ENCODE results near the gene LPP.
"Not testable (repeated sequence)": the region's sequence is repeated elsewhere in the genome, so short reads cannot be mapped to it uniquely, and the experiment has no call there.

Gene LPP

GRCh38 chr3:188701485-188701969 is 547.6 kb downstream of the LPP start:
- ChIA-PET POLR2A (no interaction called here), CTCF (no interaction called here)
- no peak for TF ChIP-seq CTCF (IDR thresholded peaks at IDR 0.05; ENCODE audit: control extremely low read depth, extremely low read depth, low read depth, missing control alignments)
- DNase-seq (ENCODE audit: extremely low spot score), result no peak

- POLR2A ChIA-PET; CTCF ChIA-PET; DNase-seq (ENCODE audit: extremely low spot score): not testable (repeated sequence)
Measured at GRCh38 chr3:188702028-188702427, 548.1 kb downstream of the LPP start.

- ChIA-PET CTCF (no interaction called here), POLR2A (no interaction called here)
- no peak for TF ChIP-seq CTCF (IDR thresholded peaks at IDR 0.05; ENCODE audit: control extremely low read depth, extremely low read depth, low read depth, missing control alignments)
- DNase-seq (ENCODE audit: extremely low spot score), result no peak
Measured at GRCh38 chr3:188706176-188706575, 552.2 kb downstream of the LPP start.

GRCh38 chr3:188706599-188706998 is 552.6 kb downstream of the LPP start:
- CTCF ChIA-PET, result no interaction called here
- DNase-seq (ENCODE audit: extremely low spot score), result no peak
- no peak for TF ChIP-seq CTCF (IDR thresholded peaks at IDR 0.05; ENCODE audit: control extremely low read depth, extremely low read depth, low read depth, missing control alignments)
- POLR2A ChIA-PET, result no interaction called here

- DNase-seq (ENCODE audit: extremely low spot score), result no peak
- POLR2A ChIA-PET, result no interaction called here
- no peak for TF ChIP-seq CTCF (IDR thresholded peaks at IDR 0.05; ENCODE audit: control extremely low read depth, extremely low read depth, low read depth, missing control alignments)
- CTCF ChIA-PET, result interaction anchor here (1.2 to 1.9 kb wide), 2 partner anchors 9 to 247 kb away, joined by 3 to 5 read pairs; no protein-coding TSS in a partner anchor
Measured at GRCh38 chr3:188707381-188708288, 553.7 kb downstream of the LPP start.

- ChIA-PET CTCF (no interaction called here), POLR2A (no interaction called here)
- no peak for TF ChIP-seq CTCF (IDR thresholded peaks at IDR 0.05; ENCODE audit: control extremely low read depth, extremely low read depth, low read depth, missing control alignments)
Measured at GRCh38 chr3:188711881-188712247, 557.9 kb downstream of the LPP start.

GRCh38 chr3:188712248-188712924 is 558.4 kb downstream of the LPP start:
- no peak for TF ChIP-seq CTCF (IDR thresholded peaks at IDR 0.05; ENCODE audit: control extremely low read depth, extremely low read depth, low read depth, missing control alignments)
- ChIA-PET CTCF (interaction anchor here (0.9 kb wide), 1 partner anchor 37 kb away, joined by 3 read pairs; no protein-coding TSS in a partner anchor), POLR2A (no interaction called here)
- no peak for DNase-seq (ENCODE audit: extremely low spot score)

More at GRCh38 chr3:188711881-188712247, 557.9 kb downstream of the LPP start:
- no peak for DNase-seq (ENCODE audit: extremely low spot score)
